B cell (primary cell): ENCODE data around the gene SLC44A3. TPM values are rescaled to one million over a fixed set of nuclear protein-coding genes. Genes with fewer than 3 reads are reported as not detected.

ENCODE experiments used
- ATAC-seq: fragments of 200-7000 bp; cut with Tn5 transposase; one replicate; pipeline ENCODE4 v1.10.0; 2021; ENCODE audit warnings: low read depth, mild to moderate bottlenecking, moderate number of reproducible peaks, moderate library complexity
- CTCF ChIA-PET: fragments of 350-600 bp; sonication (Branson Sonifier 250); formaldehyde crosslinking; loops from one replicate; lab custom pipeline; 2021; ENCODE audit warnings: antibody characterized with exemption, inconsistent platforms; lab: Charles Lee
- POLR2A ChIA-PET: fragments of 350-600 bp; sonication (Branson Sonifier 250); formaldehyde crosslinking; loops from one replicate; lab custom pipeline; 2021; ENCODE audit warnings: antibody characterized with exemption; lab: Charles Lee
- DNase-seq: peaks from one replicate; pipeline ENCODE4 v3.0.0; 2013
- H2AFZ ChIP-seq: 2 replicates; pipeline ENCODE4 v1.6.1; 2012; ENCODE audit warnings: mild to moderate bottlenecking, low read depth, low read length; ENCODE audit not compliant: insufficient read depth, poor library complexity, severe bottlenecking
- H3K27ac ChIP-seq, 2 donors: 1 replicate in 1 of 2; 2 replicates in 1 of 2; pipeline ENCODE4 v1.5.1; 2012 to 2013; ENCODE audit warnings: low read length in 2 of 2, mild to moderate bottlenecking in 2 of 2, moderate library complexity in 1 of 2
- H3K27me3 ChIP-seq, 4 experiments: fragments of 200-600 bp in 1 of 4; sonication (generic) in 1 of 4; replicated peaks in 1 of 4; 1 replicate in 2 of 4; 2 replicates in 2 of 4; pipeline versions ENCODE4 v1.6.1 to v1.7.0; 2013 to 2016; ENCODE audit warnings: low read length in 3 of 4, mild to moderate bottlenecking in 2 of 4, mixed read lengths in 1 of 4, moderate library complexity in 1 of 4; ENCODE audit not compliant: insufficient read depth in 4 of 4, control insufficient read depth in 3 of 4; ENCODE audit errors: control extremely low read depth in 1 of 4
- H3K36me3 ChIP-seq, 2 experiments: replicated peaks in 1 of 2; 1 replicate in 1 of 2; 2 replicates in 1 of 2; pipeline versions ENCODE4 v1.6.1 to v1.7.1; 2013; ENCODE audit warnings: low read length in 1 of 2; ENCODE audit not compliant: insufficient read depth in 2 of 2, control insufficient read depth in 1 of 2; ENCODE audit errors: control extremely low read depth in 1 of 2, extremely low read depth in 1 of 2
- H3K4me1 ChIP-seq, 2 donors: fragments of 200-600 bp in 1 of 2; sonication (generic) in 1 of 2; 1 replicate in 1 of 2; 2 replicates in 1 of 2; pipeline versions ENCODE4 v1.5.1 to v1.6.1; 2013 to 2017; ENCODE audit warnings: low read length in 2 of 2; ENCODE audit not compliant: control insufficient read depth in 2 of 2, insufficient read depth in 2 of 2
- H3K4me2 ChIP-seq: replicated peaks from 2 replicates; pipeline ENCODE3; 2012; ENCODE audit warnings: mild to moderate bottlenecking, low read depth, low read length; ENCODE audit not compliant: poor library complexity, severe bottlenecking
- H3K4me3 ChIP-seq, 5 experiments: fragments of 200-600 bp in 1 of 5; sonication (generic) in 1 of 5; 1 replicate in 3 of 5; 2 replicates in 2 of 5; pipeline versions ENCODE4 v1.5.1 to v1.7.0; 2011 to 2016; ENCODE audit warnings: low read length in 4 of 5, mild to moderate bottlenecking in 4 of 5, low read depth in 2 of 5, control low read depth in 1 of 5, moderate library complexity in 1 of 5; ENCODE audit not compliant: insufficient read depth in 1 of 5; ENCODE audit errors: control extremely low read depth in 1 of 5, extremely low read depth in 1 of 5
- H3K79me2 ChIP-seq: fragments of 200-600 bp; sonication (generic); one replicate; pipeline ENCODE4 v1.6.0; 2016; ENCODE audit warnings: low read length; ENCODE audit not compliant: control insufficient read depth, insufficient read depth
- H3K9ac ChIP-seq: fragments of 200-600 bp; sonication (generic); 2 replicates; pipeline ENCODE4 v1.6.1; 2017; ENCODE audit warnings: mild to moderate bottlenecking, low read length, moderate library complexity
- H3K9me3 ChIP-seq, 3 donors: one replicate each; pipeline versions ENCODE4 v1.6.1 to v1.7.1; 2013; ENCODE audit warnings: low read length in 2 of 3; ENCODE audit not compliant: control insufficient read depth in 2 of 3, insufficient read depth in 1 of 3; ENCODE audit errors: control extremely low read depth in 1 of 3
- H4K20me1 ChIP-seq: 2 replicates; pipeline ENCODE4 v1.6.0; 2012; ENCODE audit warnings: mild to moderate bottlenecking, low read length; ENCODE audit not compliant: insufficient read depth, control insufficient read depth, poor library complexity, severe bottlenecking
- H3K27ac Mint-ChIP-seq: one replicate; pipeline ENCODE4 v1.8.0; 2021; ENCODE audit warnings: mixed read lengths
- H3K27me3 Mint-ChIP-seq: one replicate; pipeline ENCODE4 v1.8.0; 2021; ENCODE audit warnings: mixed read lengths
- H3K4me1 Mint-ChIP-seq: one replicate; pipeline ENCODE4 v1.8.0; 2021; ENCODE audit warnings: mixed read lengths
- H3K4me3 Mint-ChIP-seq: one replicate; pipeline ENCODE4 v1.8.0; 2021; ENCODE audit warnings: mixed read lengths
- H3K9me3 Mint-ChIP-seq: one replicate; pipeline ENCODE4 v1.8.0; 2022; ENCODE audit warnings: mixed read lengths; ENCODE audit not compliant: insufficient read depth
- CTCF ChIP-seq: fragments of 200-600 bp; IDR thresholded peaks from one replicate; pipeline ENCODE4 v1.8.0; 2022; ENCODE audit warnings: antibody characterized with exemption, mild to moderate bottlenecking
- EZH2 ChIP-seq: IDR thresholded peaks from 2 replicates; pipeline ENCODE4 v1.6.1; 2012; ENCODE audit warnings: borderline replicate concordance, low read depth, mild to moderate bottlenecking, moderate library complexity, low read length; ENCODE audit not compliant: insufficient read depth, poor library complexity, severe bottlenecking
- WGBS: methylation state at CpG from one replicate; pipeline ENCODE4 v1.1.5; 2013; ENCODE audit warnings: missing lambda C conversion rate; ENCODE audit not compliant: insufficient coverage; 5-methylcytosine and 5-hydroxymethylcytosine counted together
- intact Hi-C: fragments of 100-400 bp; cut with micrococcal nuclease; formaldehyde crosslinking; loops from one replicate; pipeline ENCODE4 v1.10.0; 2022
- polyA plus RNA-seq: library from polyadenylated mRNA; depleted of rRNA; stranded (reverse); fragments of >200 nt; gene quantifications from 2 replicates; pipeline ENCODE4 v1.2.3, GENCODE V29; 2012
- total RNA-seq, 2 donors: library from RNA; stranded (reverse); fragments of 120-200 nt in 1 of 2; gene quantifications; 1 replicate in 1 of 2; 2 replicates in 1 of 2; pipeline versions ENCODE4 v1.2.3 to v1.2.4, GENCODE V29; 2013 to 2022

SLC44A3 gene
- total and polyA plus RNA-seq, 2 donors (not counting 1 experiment from before 2014, with no cell fraction given) = not detected

GRCh38 chr1:94899756-94900155, 79.6 kb downstream of the SLC44A3 start:
- WGBS = no CpG with 5 or more reads among the region's 1 CpG
- Histone ChIP-seq H3K79me2 (no peaks in the 10 kb centered on the region), H3K36me3 (no peaks in the 10 kb centered on the region), H3K9me3 (no peaks in the 10 kb centered on the region), H3K27me3 (no peaks in the 10 kb centered on the region), H3K9ac (no peak overlapping the region), H3K4me3 (no peak overlapping the region), H2AFZ (no peak overlapping the region), H3K4me1 (no peaks in the 10 kb centered on the region), H4K20me1 (no peaks in the 10 kb centered on the region), H3K27ac (no peak overlapping the region), H3K4me2 (no peak overlapping the region)
- ATAC-seq = no peak
- H3K27me3 Mint-ChIP-seq = peaks cover 4% of the 10 kb centered on the region
- DNase-seq = no peak
- ChIA-PET CTCF (no interaction called here), POLR2A (no interaction called here)
- H3K4me1 Mint-ChIP-seq = no peaks in the 10 kb centered on the region
- H3K9me3 Mint-ChIP-seq = no peaks in the 10 kb centered on the region
- H3K27ac Mint-ChIP-seq = no peak overlapping the region
- no peak for TF ChIP-seq EZH2
- TF ChIP-seq CTCF = no peak
- intact Hi-C loops = no loop called here
- no peak overlapping the region for H3K4me3 Mint-ChIP-seq

GRCh38 chr1:94901841-94902240, 81.7 kb downstream of the SLC44A3 start:
- ChIA-PET CTCF (interaction anchor here (3.4 kb wide), 1 partner anchor 47 kb away, joined by 13 read pairs; no protein-coding TSS in a partner anchor), POLR2A (interaction anchor here (0.6 kb wide), 1 partner anchor 136 kb away, joined by 5 read pairs; no protein-coding TSS in a partner anchor)
- Histone ChIP-seq H3K4me1 (no peaks in the 10 kb centered on the region), H3K79me2 (no peaks in the 10 kb centered on the region), H2AFZ (no peak overlapping the region), H3K27ac (no peak overlapping the region), H3K36me3 (no peaks in the 10 kb centered on the region), H3K4me2 (no peak overlapping the region), H4K20me1 (no peaks in the 10 kb centered on the region), H3K27me3 (no peaks in the 10 kb centered on the region), H3K9ac (no peak overlapping the region), H3K4me3 (no peak overlapping the region), H3K9me3 (no peaks in the 10 kb centered on the region)
- ATAC-seq (no peak), DNase-seq (no peak)
- intact Hi-C loops = no loop called here
- Mint-ChIP-seq H3K4me3 (no peak overlapping the region), H3K27ac (no peak overlapping the region), H3K4me1 (no peaks in the 10 kb centered on the region), H3K27me3 (no peaks in the 10 kb centered on the region), H3K9me3 (no peaks in the 10 kb centered on the region)
- TF ChIP-seq EZH2 (no peak), CTCF (no peak)
- 90% methylated on average over 2 of the region's 4 CpGs for WGBS
